ENCODE data around the gene ACOT13. TPM values are rescaled to one million over a fixed set of nuclear protein-coding genes. Genes with fewer than 3 reads are reported as not detected.
"Not testable (repeated sequence)": the region's sequence is repeated elsewhere in the genome, so short reads cannot be mapped to it uniquely, and the experiment has no call there.

Gene ACOT13
- total RNA-seq, 1 experiment from 2014 or later: 79.2 TPM

DNA sequence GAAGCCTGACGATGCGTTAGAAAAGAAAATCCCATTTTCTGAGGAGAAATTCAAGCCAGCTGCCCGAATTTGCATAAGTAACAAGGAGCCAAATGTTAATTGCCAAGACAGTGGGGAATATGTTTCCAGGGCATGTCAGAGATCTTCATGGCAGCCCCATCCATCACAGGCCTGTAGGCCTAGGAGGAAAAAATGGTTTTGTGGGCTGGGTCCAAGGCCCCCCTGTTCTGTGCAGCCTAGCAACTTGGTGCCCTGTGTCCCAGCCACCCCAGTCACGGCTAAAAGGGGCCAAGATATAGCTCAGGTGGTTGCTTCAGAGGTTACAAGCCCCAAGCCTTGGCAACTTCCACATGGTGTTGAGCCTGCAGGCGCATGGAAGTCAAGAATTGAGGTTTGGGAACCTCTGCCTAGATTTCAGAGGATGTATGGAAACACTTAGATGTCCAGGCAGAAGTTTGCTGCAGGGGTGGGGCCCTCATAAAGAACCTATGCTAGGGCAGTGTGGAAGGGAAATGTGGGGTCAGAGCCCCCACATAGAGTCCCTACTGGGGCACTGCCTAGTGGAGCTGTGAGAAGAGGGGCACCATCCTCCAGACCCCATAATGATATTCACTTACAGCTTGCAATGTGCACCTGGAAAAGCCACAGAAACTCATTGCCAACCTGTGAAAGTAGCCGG is 64.7 kb downstream of the ACOT13 start:
- H3K79me2 ChIP-seq (ENCODE audit: low read depth); H3K4me1 ChIP-seq (replicated peaks; ENCODE audit: insufficient read depth); H3K4me3 ChIP-seq; H3K4me2 ChIP-seq; H4K20me1 ChIP-seq (ENCODE audit: insufficient read depth); BruUV-seq (replicated peaks); H2AFZ ChIP-seq; H3K27me3 ChIP-seq (ENCODE audit: insufficient read depth, low read depth); POLR2A ChIA-PET (ENCODE audit: unreplicated experiment); H3F3A ChIP-seq (ENCODE audit: insufficient read depth, low read depth); H3K9me2 ChIP-seq (ENCODE audit: insufficient read depth); H3K36me3 ChIP-seq (ENCODE audit: low read depth); intact Hi-C loops (cut with micrococcal nuclease; ENCODE audit: unreplicated experiment); CTCF ChIA-PET; H3K27ac ChIP-seq; DNase-seq: not testable (repeated sequence)
- peaks cover 14% of the 10 kb centered on the region for H3K9me3 ChIP-seq (ENCODE audit: insufficient read depth, low read depth)

- Histone ChIP-seq H3K27ac (no peak overlapping the region), H3F3A (ENCODE audit: insufficient read depth, low read depth) (no peaks in the 10 kb centered on the region), H2AFZ (no peak overlapping the region), H3K27me3 (ENCODE audit: insufficient read depth, low read depth) (no peaks in the 10 kb centered on the region), H3K9me3 (ENCODE audit: insufficient read depth, low read depth) (peaks cover 14% of the 10 kb centered on the region), H3K79me2 (ENCODE audit: low read depth) (no peaks in the 10 kb centered on the region), H3K4me3 (no peak overlapping the region), H3K4me2 (no peak overlapping the region), H4K20me1 (ENCODE audit: insufficient read depth) (no peaks in the 10 kb centered on the region), H3K9me2 (ENCODE audit: insufficient read depth) (no peaks in the 10 kb centered on the region), H3K36me3 (ENCODE audit: low read depth) (no peaks in the 10 kb centered on the region), H3K4me1 (replicated peaks; ENCODE audit: insufficient read depth) (no peaks in the 10 kb centered on the region)
- POLR2A ChIA-PET (ENCODE audit: unreplicated experiment): no interaction called here
- CTCF ChIA-PET: no interaction called here
- intact Hi-C loops (cut with micrococcal nuclease; ENCODE audit: unreplicated experiment): no loop called here
- no peak for TF ChIP-seq EZH2 (IDR thresholded peaks at IDR 0.05; ENCODE audit: low read depth)
- TF ChIP-seq, protein P1, sequence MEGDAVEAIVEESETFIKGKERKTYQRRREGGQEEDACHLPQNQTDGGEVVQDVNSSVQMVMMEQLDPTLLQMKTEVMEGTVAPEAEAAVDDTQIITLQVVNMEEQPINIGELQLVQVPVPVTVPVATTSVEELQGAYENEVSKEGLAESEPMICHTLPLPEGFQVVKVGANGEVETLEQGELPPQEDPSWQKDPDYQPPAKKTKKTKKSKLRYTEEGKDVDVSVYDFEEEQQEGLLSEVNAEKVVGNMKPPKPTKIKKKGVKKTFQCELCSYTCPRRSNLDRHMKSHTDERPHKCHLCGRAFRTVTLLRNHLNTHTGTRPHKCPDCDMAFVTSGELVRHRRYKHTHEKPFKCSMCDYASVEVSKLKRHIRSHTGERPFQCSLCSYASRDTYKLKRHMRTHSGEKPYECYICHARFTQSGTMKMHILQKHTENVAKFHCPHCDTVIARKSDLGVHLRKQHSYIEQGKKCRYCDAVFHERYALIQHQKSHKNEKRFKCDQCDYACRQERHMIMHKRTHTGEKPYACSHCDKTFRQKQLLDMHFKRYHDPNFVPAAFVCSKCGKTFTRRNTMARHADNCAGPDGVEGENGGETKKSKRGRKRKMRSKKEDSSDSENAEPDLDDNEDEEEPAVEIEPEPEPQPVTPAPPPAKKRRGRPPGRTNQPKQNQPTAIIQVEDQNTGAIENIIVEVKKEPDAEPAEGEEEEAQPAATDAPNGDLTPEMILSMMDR (conservative IDR thresholded peaks at IDR 0.05): no peak
- no TSS peak for BruUV-seq (replicated peaks)
- DNase-seq: no peak
Measured at GRCh38 chr6:24734166-24734565, 67.3 kb downstream of the ACOT13 start.

- H2AFZ ChIP-seq; H4K20me1 ChIP-seq (ENCODE audit: insufficient read depth); POLR2A ChIA-PET (ENCODE audit: unreplicated experiment); H3K36me3 ChIP-seq (ENCODE audit: low read depth); H3K27me3 ChIP-seq (ENCODE audit: insufficient read depth, low read depth); intact Hi-C loops (cut with micrococcal nuclease; ENCODE audit: unreplicated experiment); H3K4me3 ChIP-seq; H3F3A ChIP-seq (ENCODE audit: insufficient read depth, low read depth); H3K79me2 ChIP-seq (ENCODE audit: low read depth); BruUV-seq (replicated peaks); H3K4me2 ChIP-seq; H3K4me1 ChIP-seq (replicated peaks; ENCODE audit: insufficient read depth); H3K27ac ChIP-seq; H3K9me2 ChIP-seq (ENCODE audit: insufficient read depth); DNase-seq: not testable (repeated sequence)
- peaks cover 11% of the 10 kb centered on the region for H3K9me3 ChIP-seq (ENCODE audit: insufficient read depth, low read depth)
- CTCF ChIA-PET: interaction anchor here (0.6 kb wide), 1 partner anchor 125 kb away, joined by 6 read pairs; no protein-coding TSS in a partner anchor
Measured at GRCh38 chr6:24734710-24735109, 67.8 kb downstream of the ACOT13 start.

DNA sequence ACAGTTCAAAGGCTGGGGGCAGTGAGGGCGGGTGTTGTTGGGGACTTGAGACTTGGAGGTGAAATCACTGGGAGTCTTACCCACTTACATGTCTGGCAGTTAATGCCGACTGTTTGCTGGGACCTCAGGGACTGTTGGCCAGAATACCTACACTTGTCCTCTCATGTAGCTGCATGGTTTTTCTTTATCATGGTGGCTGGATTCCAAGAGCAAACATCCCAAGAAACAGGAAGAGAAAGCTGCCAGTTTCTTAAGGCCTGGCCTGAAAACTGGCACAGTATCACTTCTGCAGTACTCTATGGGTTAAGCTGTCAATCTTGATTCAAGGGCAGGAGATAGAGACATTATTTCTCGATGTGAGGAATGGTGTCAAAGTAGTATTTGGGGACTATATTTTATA is 71.9 kb downstream of the ACOT13 start:
- Histone ChIP-seq H3K4me2 (no peak overlapping the region), H3K79me2 (ENCODE audit: low read depth) (no peaks in the 10 kb centered on the region), H3K36me3 (ENCODE audit: low read depth) (no peaks in the 10 kb centered on the region), H3K27ac (no peak overlapping the region), H3K9me3 (ENCODE audit: insufficient read depth, low read depth) (no peaks in the 10 kb centered on the region), H3K4me1 (replicated peaks; ENCODE audit: insufficient read depth) (peaks cover 17% of the 10 kb centered on the region), H3K27me3 (ENCODE audit: insufficient read depth, low read depth) (no peaks in the 10 kb centered on the region), H3K9me2 (ENCODE audit: insufficient read depth) (no peaks in the 10 kb centered on the region), H3F3A (ENCODE audit: insufficient read depth, low read depth) (peaks cover 19% of the 10 kb centered on the region), H4K20me1 (ENCODE audit: insufficient read depth) (no peaks in the 10 kb centered on the region), H2AFZ (no peak overlapping the region), H3K4me3 (no peak overlapping the region)
- intact Hi-C loops (cut with micrococcal nuclease; ENCODE audit: unreplicated experiment): no loop called here
- POLR2A ChIA-PET (ENCODE audit: unreplicated experiment): interaction anchor here (0.6 kb wide), 1 partner anchor 9 kb away, joined by 10 read pairs; no protein-coding TSS in a partner anchor
- DNase-seq: no peak
- TF ChIP-seq, protein P1 (conservative IDR thresholded peaks at IDR 0.05): no peak
- TF ChIP-seq EZH2 (IDR thresholded peaks at IDR 0.05; ENCODE audit: low read depth): no peak
- BruUV-seq (replicated peaks): no TSS peak
- CTCF ChIA-PET: interaction anchor here (0.7 kb wide), 1 partner anchor 243 kb away, joined by 4 read pairs; no protein-coding TSS in a partner anchor
